ENCODE data around the gene EGLN2. TPM values are rescaled to one million over a fixed set of nuclear protein-coding genes. Genes with fewer than 3 reads are reported as not detected.
"Not testable (repeated sequence)": the region's sequence is repeated elsewhere in the genome, so short reads cannot be mapped to it uniquely, and the experiment has no call there.

The EGLN2 gene
- total RNA-seq, 1 donor from 2014 or later = 147 TPM

DNA sequence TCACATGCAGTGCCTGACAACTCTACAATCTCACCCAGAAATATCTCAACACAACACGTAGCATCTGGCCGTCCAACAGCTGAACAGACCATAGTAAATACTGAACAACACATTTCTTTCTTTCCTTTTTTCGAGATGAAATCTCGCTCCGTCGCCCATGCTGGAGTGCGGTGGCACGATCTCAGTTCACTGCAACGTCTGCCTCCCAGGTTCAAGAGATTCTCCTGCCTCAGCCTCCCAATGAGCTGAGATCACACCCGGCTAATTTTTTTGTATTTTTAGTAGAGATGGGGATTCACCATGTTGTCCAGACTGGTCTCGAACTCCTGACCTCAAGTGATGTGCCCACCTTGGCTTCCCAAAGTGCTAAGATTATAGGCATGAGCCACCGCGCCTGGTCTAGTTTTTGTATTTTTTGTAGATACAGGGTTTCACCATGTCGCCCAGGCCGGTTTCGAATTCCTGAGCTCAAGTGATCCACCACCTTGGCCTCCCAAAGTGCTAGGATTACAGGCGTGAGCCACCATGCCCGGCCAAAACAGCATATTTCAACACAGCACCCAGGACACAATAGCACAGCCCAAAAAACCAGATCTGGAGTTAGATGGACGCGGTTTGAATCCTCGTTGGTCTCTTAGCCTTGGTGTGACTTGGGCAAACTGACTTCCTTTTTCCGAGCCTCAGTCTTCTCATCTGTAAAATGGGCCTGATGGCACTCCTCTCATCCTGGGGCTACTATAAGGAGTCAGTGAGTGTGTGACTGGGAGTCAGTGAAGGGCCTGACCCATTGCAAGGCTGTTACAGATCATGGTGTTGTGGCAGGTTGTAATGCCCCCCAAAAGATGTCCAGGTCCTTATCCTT lies 28.6 kb downstream of the EGLN2 start:
- Mint-ChIP-seq H3K27me3 (no peaks in the 10 kb centered on the region), H3K27ac (no peak overlapping the region), H3K9me3 (peaks cover 5% of the 10 kb centered on the region), H3K4me1 (peaks cover 7% of the 10 kb centered on the region), H3K4me3 (no peak overlapping the region), H3K36me3 (ENCODE audit: low read depth) (peaks cover 17% of the 10 kb centered on the region)
- ATAC-seq (ENCODE audit: low read depth) (no peak), DNase-seq (no peak)
- TF ChIP-seq, protein P1, sequence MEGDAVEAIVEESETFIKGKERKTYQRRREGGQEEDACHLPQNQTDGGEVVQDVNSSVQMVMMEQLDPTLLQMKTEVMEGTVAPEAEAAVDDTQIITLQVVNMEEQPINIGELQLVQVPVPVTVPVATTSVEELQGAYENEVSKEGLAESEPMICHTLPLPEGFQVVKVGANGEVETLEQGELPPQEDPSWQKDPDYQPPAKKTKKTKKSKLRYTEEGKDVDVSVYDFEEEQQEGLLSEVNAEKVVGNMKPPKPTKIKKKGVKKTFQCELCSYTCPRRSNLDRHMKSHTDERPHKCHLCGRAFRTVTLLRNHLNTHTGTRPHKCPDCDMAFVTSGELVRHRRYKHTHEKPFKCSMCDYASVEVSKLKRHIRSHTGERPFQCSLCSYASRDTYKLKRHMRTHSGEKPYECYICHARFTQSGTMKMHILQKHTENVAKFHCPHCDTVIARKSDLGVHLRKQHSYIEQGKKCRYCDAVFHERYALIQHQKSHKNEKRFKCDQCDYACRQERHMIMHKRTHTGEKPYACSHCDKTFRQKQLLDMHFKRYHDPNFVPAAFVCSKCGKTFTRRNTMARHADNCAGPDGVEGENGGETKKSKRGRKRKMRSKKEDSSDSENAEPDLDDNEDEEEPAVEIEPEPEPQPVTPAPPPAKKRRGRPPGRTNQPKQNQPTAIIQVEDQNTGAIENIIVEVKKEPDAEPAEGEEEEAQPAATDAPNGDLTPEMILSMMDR (IDR thresholded peaks at IDR 0.05) = no peak
- intact Hi-C loops (cut with micrococcal nuclease) = no loop called here
- ChIA-PET CTCF (no interaction called here), POLR2A (no interaction called here)

DNA sequence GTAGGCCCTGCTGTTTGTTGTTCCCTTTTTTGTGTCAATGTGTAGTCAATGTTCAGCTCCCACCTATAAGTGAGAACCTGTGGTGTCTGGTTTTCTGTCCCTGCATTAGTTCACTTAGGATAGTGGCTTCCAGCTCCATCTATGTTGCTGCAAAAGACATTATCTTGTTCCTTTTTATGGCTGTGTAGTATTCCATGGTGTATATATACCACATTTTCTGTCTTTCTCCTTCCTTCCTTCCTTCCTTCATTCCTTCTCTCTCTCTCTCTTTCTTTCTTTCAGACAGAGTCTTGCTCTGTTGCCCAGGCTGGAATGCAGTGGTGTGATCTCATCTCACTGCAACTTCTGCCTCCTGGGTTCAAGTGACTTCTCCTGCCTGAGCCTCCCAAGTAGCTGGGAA lies 30.2 kb downstream of the EGLN2 start:
- no peak overlapping the region for H3K4me3 Mint-ChIP-seq
- H3K27me3 Mint-ChIP-seq = no peaks in the 10 kb centered on the region
- DNase-seq (no peak), ATAC-seq (ENCODE audit: low read depth) (no peak)
- peaks cover 5% of the 10 kb centered on the region for H3K9me3 Mint-ChIP-seq
- TF ChIP-seq, protein P1 (IDR thresholded peaks at IDR 0.05) = no peak
- H3K4me1 Mint-ChIP-seq = no peaks in the 10 kb centered on the region
- intact Hi-C loops (cut with micrococcal nuclease) = no loop called here
- ChIA-PET POLR2A (no interaction called here), CTCF (no interaction called here)
- H3K36me3 Mint-ChIP-seq (ENCODE audit: low read depth) = peaks cover 17% of the 10 kb centered on the region
- H3K27ac Mint-ChIP-seq = no peak overlapping the region

DNA sequence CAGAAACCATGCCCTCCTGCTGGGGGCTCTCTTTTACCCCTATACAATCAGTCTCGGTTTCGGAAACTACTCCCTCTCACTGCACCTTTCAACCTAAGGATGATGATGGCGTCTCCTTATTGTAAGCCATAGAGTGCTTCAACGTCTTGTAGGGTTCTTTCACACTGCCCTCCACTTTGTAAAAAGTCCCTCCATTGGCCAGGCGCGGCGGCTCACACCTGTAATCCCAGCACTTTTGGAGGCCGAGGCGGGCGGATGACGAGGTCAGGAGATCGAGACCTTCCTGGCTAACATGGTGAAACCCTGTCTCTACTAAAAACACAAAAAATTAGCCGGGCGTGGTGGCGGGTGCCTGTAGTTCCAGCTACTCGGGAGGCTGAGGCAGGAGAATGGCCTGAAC lies 31.8 kb downstream of the EGLN2 start:
- CTCF ChIA-PET; H3K27me3 Mint-ChIP-seq; ATAC-seq (ENCODE audit: low read depth); POLR2A ChIA-PET; H3K4me1 Mint-ChIP-seq; H3K9me3 Mint-ChIP-seq; DNase-seq; intact Hi-C loops (cut with micrococcal nuclease); H3K27ac Mint-ChIP-seq; H3K4me3 Mint-ChIP-seq: not testable (repeated sequence)
- peaks cover 17% of the 10 kb centered on the region for H3K36me3 Mint-ChIP-seq (ENCODE audit: low read depth)

DNA sequence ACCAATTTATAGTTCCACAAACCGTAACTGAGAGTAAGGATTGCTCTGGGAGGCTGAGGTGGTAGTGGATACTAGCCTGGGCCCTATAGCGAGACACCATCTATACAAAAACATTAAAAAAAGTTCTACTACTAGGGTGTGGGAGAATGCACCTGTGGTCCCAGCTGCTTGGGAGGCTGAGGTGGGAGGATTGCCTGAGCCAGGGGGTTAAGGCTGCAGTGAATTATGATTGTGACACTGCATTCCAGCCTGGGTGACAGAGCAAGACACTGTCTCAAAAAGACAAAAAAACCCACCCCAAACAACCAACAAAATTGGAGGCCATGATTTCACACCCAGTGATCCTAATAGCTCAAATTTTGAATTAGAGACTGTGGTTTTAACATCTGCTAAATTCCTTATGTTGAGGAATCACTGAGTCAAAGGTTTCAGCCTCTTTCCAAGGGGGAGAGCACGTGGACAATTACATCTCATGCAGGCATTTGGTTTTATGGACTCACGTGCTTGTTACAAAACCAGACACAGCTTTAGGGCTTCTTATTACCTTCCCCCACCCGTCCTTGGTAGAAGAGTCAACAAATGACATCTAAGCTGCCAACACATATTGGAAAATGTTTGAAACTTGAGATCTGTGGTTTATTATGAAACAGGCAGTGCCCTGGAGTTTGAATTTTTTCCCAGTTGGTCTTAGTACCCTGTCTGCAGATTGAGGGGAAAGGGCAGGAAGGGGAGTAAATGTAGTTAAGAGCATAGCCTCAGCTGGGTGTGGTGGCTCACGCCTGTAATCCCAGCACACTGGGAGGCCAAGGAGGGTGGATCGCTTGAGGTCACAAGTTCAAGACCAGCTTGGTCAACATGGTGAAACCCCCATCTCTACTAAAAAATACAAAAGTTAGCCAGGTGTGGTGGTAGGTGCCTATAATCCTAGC lies 32.8 kb downstream of the EGLN2 start:
- POLR2A ChIA-PET = no interaction called here
- H3K4me1 Mint-ChIP-seq = no peaks in the 10 kb centered on the region

DNA sequence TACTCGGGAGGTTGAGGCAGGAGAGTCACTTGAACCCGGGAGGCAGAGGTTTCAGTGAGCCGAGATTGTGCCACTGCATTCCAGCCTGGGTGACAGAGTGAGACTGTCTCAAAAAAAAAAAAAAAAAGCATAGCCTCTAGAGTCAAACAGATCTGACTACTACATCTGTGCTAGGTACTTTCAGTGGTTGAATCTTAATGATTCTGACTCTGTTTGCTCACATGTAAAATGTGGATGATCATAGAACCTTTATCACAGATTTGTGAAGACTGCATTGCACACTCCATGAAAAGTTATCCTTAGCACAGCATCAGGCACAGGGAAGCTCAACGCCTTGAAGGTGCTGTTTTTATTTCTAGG lies 33.4 kb downstream of the EGLN2 start:
- H3K9me3 Mint-ChIP-seq; H3K4me3 Mint-ChIP-seq; H3K27ac Mint-ChIP-seq; H3K27me3 Mint-ChIP-seq; POLR2A ChIA-PET; H3K4me1 Mint-ChIP-seq; DNase-seq; ATAC-seq (ENCODE audit: low read depth); CTCF ChIA-PET; intact Hi-C loops (cut with micrococcal nuclease): not testable (repeated sequence)
- peaks cover 11% of the 10 kb centered on the region for H3K36me3 Mint-ChIP-seq (ENCODE audit: low read depth)

More for the DNA sequence above, 32.8 kb downstream of the EGLN2 start:
- intact Hi-C loops (cut with micrococcal nuclease) = no loop called here
- H3K4me3 Mint-ChIP-seq = no peak overlapping the region
- H3K27ac Mint-ChIP-seq = no peak overlapping the region
- no peak for DNase-seq
- ATAC-seq (ENCODE audit: low read depth) = no peak
- CTCF ChIA-PET = no interaction called here
- H3K9me3 Mint-ChIP-seq = peaks cover 5% of the 10 kb centered on the region
- TF ChIP-seq, protein P1 (IDR thresholded peaks at IDR 0.05) = no peak
- H3K27me3 Mint-ChIP-seq = no peaks in the 10 kb centered on the region
- peaks cover 17% of the 10 kb centered on the region for H3K36me3 Mint-ChIP-seq (ENCODE audit: low read depth)

DNA sequence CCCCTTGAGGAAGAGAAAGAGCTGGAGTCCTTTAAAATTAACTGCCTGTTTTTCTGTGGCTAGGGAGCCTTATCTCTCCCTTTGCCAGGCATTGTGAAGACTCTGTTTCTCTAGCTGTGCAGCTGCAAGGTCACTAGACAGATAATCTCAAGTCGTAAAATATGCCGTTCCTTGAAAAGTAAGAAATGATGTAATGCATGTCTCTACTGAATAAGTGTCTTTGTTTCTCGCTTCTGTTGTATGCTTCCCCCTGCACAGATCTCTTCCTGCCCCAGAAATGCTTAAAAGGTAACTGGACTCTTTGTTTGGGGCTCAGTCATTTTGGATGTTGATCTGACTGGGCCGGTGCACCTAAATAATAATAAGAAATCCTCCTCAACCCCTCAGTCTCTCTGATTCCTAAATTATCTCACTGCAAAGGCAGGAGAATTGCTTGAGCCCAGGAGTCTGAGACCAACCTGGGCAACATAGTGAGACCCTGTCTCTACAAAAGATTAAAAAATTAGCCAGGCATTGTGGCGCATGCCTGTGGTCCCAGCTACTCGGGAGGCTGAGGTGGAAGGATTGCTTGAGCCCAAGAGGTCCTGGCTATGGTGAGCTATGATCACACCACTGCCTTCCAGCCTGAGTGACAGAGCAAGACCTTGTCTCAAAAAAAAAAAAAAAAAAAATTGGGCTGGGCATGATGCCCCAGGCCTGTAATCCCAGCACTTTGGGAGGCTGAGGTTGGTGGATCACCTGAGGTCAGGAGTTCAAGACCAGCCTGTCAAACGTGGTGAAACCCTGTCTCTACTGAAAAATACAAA lies 34.9 kb downstream of the EGLN2 start:
- H3K27me3 Mint-ChIP-seq; H3K27ac Mint-ChIP-seq; POLR2A ChIA-PET; H3K4me1 Mint-ChIP-seq; ATAC-seq (ENCODE audit: low read depth); H3K36me3 Mint-ChIP-seq (ENCODE audit: low read depth); H3K9me3 Mint-ChIP-seq; H3K4me3 Mint-ChIP-seq; intact Hi-C loops (cut with micrococcal nuclease); CTCF ChIA-PET; DNase-seq: not testable (repeated sequence)
